GM12878 (cell line): Measurements from ENCODE around the gene PHF3. TPM values are rescaled to one million over a fixed set of nuclear protein-coding genes. Genes with fewer than 3 reads are reported as not detected.

Source experiments
- ATAC-seq: fragments of 200-7000 bp; cut with Tn5 transposase; 3 replicates; pipeline ENCODE4 v1.9.1; 2020; ENCODE audit warnings: mild to moderate bottlenecking, moderate library complexity
- BruUV-seq: library from RNA; stranded (reverse); fragments of 400-500 nt; replicated peaks from 2 replicates; lab custom pipeline; 2021; lab: Mats Ljungman, UMichigan
- CTCF ChIA-PET: fragments of 300-600 bp; sonication (Branson Sonifier 250); formaldehyde crosslinking; extraction: SDS; loops from one replicate; lab custom pipeline; 2021; ENCODE audit warnings: inconsistent platforms; lab: Yijun Ruan, JAX
- POLR2A ChIA-PET: fragments of 350-600 bp; formaldehyde crosslinking; extraction: SDS; loops from one replicate; lab custom pipeline; 2021; ENCODE audit warnings: inconsistent platforms; lab: Charles Lee
- RAD21 ChIA-PET: fragments of 300-600 bp; sonication (Branson Sonifier 250); formaldehyde crosslinking; loops from one replicate; lab custom pipeline; 2023; ENCODE audit warnings: antibody characterized with exemption; ENCODE audit not compliant: unreplicated experiment; lab: Charles Lee
- SMC1A ChIA-PET: fragments of 300-600 bp; sonication (Branson Sonifier 250); formaldehyde crosslinking; loops from one replicate; lab custom pipeline; 2023; ENCODE audit not compliant: unreplicated experiment, uncharacterized antibody; lab: Charles Lee
- DNase-seq: peaks from one replicate; pipeline ENCODE4 v3.0.0-alpha.2; 2011; ENCODE audit warnings: low read depth, low spot score
- FAIRE-seq: peaks from 3 replicates; lab custom pipeline; 2011; peaks lifted over from hg19 to GRCh38; lab: Jason Lieb, UNC
- H2AFZ ChIP-seq: 2 replicates; pipeline ENCODE4 v1.6.0; 2011; ENCODE audit warnings: low read depth, low read length, control low read depth; ENCODE audit not compliant: control insufficient read depth
- H3K27ac ChIP-seq: 2 replicates; pipeline ENCODE4 v1.5.1; 2011; ENCODE audit warnings: control low read depth; ENCODE audit not compliant: control insufficient read depth, insufficient read depth
- H3K27me3 ChIP-seq, 2 experiments: replicated peaks in 1 of 2; 2 replicates each; pipeline versions ENCODE4 v1.6.0 to v1.6.1; 2011; ENCODE audit warnings: low read length in 1 of 2; ENCODE audit not compliant: control insufficient read depth in 2 of 2, insufficient read depth in 2 of 2
- H3K36me3 ChIP-seq, 2 experiments: 2 replicates each; pipeline ENCODE4 v1.5.1; 2011; ENCODE audit warnings: low read length in 1 of 2; ENCODE audit not compliant: control insufficient read depth in 2 of 2, insufficient read depth in 2 of 2
- H3K4me1 ChIP-seq: 2 replicates; pipeline ENCODE4 v1.6.1; 2011; ENCODE audit warnings: mild to moderate bottlenecking, low read length, moderate library complexity, mixed read lengths; ENCODE audit not compliant: control insufficient read depth, insufficient read depth
- H3K4me2 ChIP-seq: 2 replicates; pipeline ENCODE4 v1.6.0; 2011; ENCODE audit warnings: control low read depth; ENCODE audit not compliant: control insufficient read depth, insufficient read depth
- H3K4me3 ChIP-seq: fragments of 200-600 bp; sonication (generic); 2 replicates; pipeline ENCODE4 v1.5.1; 2016
- H3K79me2 ChIP-seq: 2 replicates; pipeline ENCODE4 v1.6.0; 2011; ENCODE audit warnings: low read length; ENCODE audit not compliant: control insufficient read depth, insufficient read depth
- H3K9ac ChIP-seq: 2 replicates; pipeline ENCODE4 v1.8.0; 2011; ENCODE audit warnings: low read length, control low read depth, mixed read lengths; ENCODE audit not compliant: control insufficient read depth, insufficient read depth
- H3K9me3 ChIP-seq: replicated peaks from 3 replicates; pipeline ENCODE4 v1.5.1; 2011; ENCODE audit warnings: mild to moderate bottlenecking, low read length; ENCODE audit not compliant: control insufficient read depth, insufficient read depth
- H4K20me1 ChIP-seq: 2 replicates; pipeline ENCODE4 v1.6.0; 2011; ENCODE audit not compliant: control insufficient read depth, insufficient read depth
- BCL11A ChIP-seq: IDR thresholded peaks from 2 replicates; pipeline ENCODE4 v1.6.1; 2011; ENCODE audit warnings: low read depth, low read length
- EGR1 ChIP-seq, 2 experiments: IDR thresholded peaks; 1 replicate in 1 of 2; 2 replicates in 1 of 2; pipeline ENCODE4 v1.6.1; 2011 to 2012; ENCODE audit warnings: low read depth in 2 of 2, low read length in 2 of 2, borderline replicate concordance in 1 of 2, mild to moderate bottlenecking in 1 of 2, moderate library complexity in 1 of 2
- JUNB ChIP-seq: IDR thresholded peaks from 2 replicates; pipeline ENCODE4 v1.6.1; 2016; ENCODE audit warnings: antibody characterized with exemption, mild to moderate bottlenecking
- KAT2A ChIP-seq: conservative IDR thresholded peaks from 2 replicates; pipeline ENCODE4 v1.6.1; 2011; ENCODE audit warnings: low read depth, low read length; ENCODE audit not compliant: control insufficient read depth
- MYC ChIP-seq: IDR thresholded peaks from 2 replicates; pipeline ENCODE4 v1.6.1; 2011; ENCODE audit warnings: mild to moderate bottlenecking, low read length, moderate library complexity, inconsistent platforms; ENCODE audit not compliant: insufficient read depth, insufficient replicate concordance, insufficient read length, severe bottlenecking
- NFXL1 ChIP-seq: fragments of 450-650 bp; IDR thresholded peaks from 2 replicates; pipeline ENCODE4 v1.6.1; 2017; ENCODE audit warnings: antibody characterized with exemption, mild to moderate bottlenecking, borderline replicate concordance
- NFYA ChIP-seq: IDR thresholded peaks from 2 replicates; pipeline ENCODE4 v1.6.1; 2011; ENCODE audit warnings: low read depth, mild to moderate bottlenecking, low read length, improper control_type of control experiment, borderline replicate concordance
- SIX5 ChIP-seq: IDR thresholded peaks from 2 replicates; pipeline ENCODE4 v1.6.1; 2011; ENCODE audit warnings: mild to moderate bottlenecking, low read depth, low read length, moderate library complexity; ENCODE audit not compliant: severe bottlenecking
- STAT1 ChIP-seq: fragments of 450-650 bp; conservative IDR thresholded peaks from 2 replicates; pipeline ENCODE4 v1.6.1; 2014; ENCODE audit warnings: antibody characterized with exemption, mild to moderate bottlenecking
- ZNF217 ChIP-seq: fragments of 450-650 bp; IDR thresholded peaks from 2 replicates; pipeline ENCODE4 v1.6.1; 2017; ENCODE audit warnings: antibody characterized with exemption, mild to moderate bottlenecking
- ZSCAN29 ChIP-seq: fragments of 450-650 bp; IDR thresholded peaks from 2 replicates; pipeline ENCODE4 v1.6.1; 2017; ENCODE audit warnings: mild to moderate bottlenecking, moderate library complexity
- WGBS: methylation state at CpG from one replicate; pipeline ENCODE4 v1.1.6; 2016; ENCODE audit warnings: low lambda C conversion rate; ENCODE audit not compliant: insufficient replicate concordance, insufficient coverage; ENCODE audit errors: missing lambda C conversion rate; 5-methylcytosine and 5-hydroxymethylcytosine counted together
- in situ Hi-C: fragments of 300-500 bp; cut with MboI; formaldehyde crosslinking; loops from 9 replicates; pipeline ENCODE4 v1.14.3; 2018; ENCODE audit warnings: mixed read lengths
- intact Hi-C: fragments of 100-400 bp; cut with micrococcal nuclease; formaldehyde crosslinking; loops from one replicate; pipeline ENCODE4 v1.14.2; 2022; ENCODE audit not compliant: unreplicated experiment
- polyA plus RNA-seq, 11 experiments: library from polyadenylated mRNA; depleted of rRNA in 4 of 11; unstranded in 6 of 11; stranded (reverse) in 5 of 11; fragments of >200 nt; fragmentation: Nextera tagmentation in 4 of 11; fragmentation: Illumina TruSeq in 1 of 11; extraction: Ambion mirVana in 4 of 11; extraction: Trizol in 1 of 11; gene quantifications; 1 replicate in 1 of 11; 2 replicates in 10 of 11; pipeline versions ENCODE4 v1.2.1 to v1.2.3, GENCODE V29; 2011 to 2016; ENCODE audit warnings: inconsistent platforms in 2 of 11, missing spikeins in 2 of 11, low read depth in 1 of 11
- total RNA-seq, 4 experiments: library from RNA; depleted of rRNA in 3 of 4; stranded (reverse); fragments of >200 nt in 3 of 4; fragmentation: Illumina TruSeq in 1 of 4; extraction: Trizol in 1 of 4; gene quantifications; 2 replicates each; pipeline versions ENCODE4 v1.2.1 to v1.2.3, GENCODE V29; 2013 to 2021
- TF ChIP-seq, protein P1 (sequence below): fragments of 450-650 bp; conservative IDR thresholded peaks from 2 replicates; pipeline ENCODE4 v1.6.1; 2017; ENCODE audit warnings: mild to moderate bottlenecking, moderate library complexity
- TF ChIP-seq, protein P2 (sequence below): fragments of 450-650 bp; IDR thresholded peaks from 2 replicates; pipeline ENCODE4 v1.6.1; 2017; ENCODE audit warnings: borderline replicate concordance

The PHF3 gene
- total and polyA plus RNA-seq, 10 of the 15 experiments (the other 5 are each of a cell fraction or from before 2014, with no cell fraction given) = 8.3 to 61.5 (median 26.6) TPM

DNA sequence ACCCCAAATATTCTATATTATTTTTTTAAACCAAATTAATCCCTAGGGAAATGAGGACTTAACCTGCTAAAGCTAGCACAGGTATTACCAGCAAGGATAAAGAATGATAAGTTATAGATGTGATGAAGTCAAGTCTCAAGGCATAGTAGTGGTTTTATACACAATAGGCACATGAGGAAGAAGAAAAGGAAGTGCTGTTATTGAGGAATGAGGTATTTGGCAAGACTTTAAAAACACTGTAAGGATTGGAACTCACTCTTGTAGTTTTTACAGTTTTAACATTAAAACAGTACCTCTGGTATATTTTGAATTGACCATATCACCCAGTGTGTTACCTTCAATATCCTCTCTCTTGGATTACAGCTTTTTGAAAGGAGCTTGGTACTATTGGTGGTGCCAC lies 54.6 kb downstream of the PHF3 start (continued):
- TF ChIP-seq ZNF217 (no peak), STAT1 (no peak), BCL11A (no peak)

DNA sequence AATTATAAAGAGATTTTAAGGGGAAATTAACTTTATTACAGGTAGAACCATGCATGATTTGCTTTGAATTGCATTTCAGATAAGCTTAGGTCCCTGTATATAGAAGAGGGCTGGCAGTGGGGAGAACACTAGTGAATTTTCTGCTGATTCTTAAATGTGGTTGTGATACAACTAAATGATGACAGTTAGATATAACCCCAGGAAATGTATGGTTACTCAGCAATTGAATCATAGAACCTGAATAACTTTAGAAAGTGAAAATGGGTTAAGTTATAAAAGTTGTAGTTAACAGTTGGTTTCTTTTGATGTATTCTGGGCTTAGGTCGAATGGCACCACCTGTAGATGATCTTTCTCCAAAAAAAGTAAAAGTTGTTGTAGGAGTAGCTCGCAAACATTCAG lies 70.1 kb downstream of the PHF3 start:
- TF ChIP-seq NFYA = no peak
- TF ChIP-seq SIX5 = no peak
- no peak for TF ChIP-seq ZSCAN29
- no peak for TF ChIP-seq EGR1 (IDR thresholded peaks at IDR 0.05; ENCODE audit: borderline replicate concordance in 1 of 2, low read depth in 2 of 2, low read length in 2 of 2)
- TF ChIP-seq, protein P1, sequence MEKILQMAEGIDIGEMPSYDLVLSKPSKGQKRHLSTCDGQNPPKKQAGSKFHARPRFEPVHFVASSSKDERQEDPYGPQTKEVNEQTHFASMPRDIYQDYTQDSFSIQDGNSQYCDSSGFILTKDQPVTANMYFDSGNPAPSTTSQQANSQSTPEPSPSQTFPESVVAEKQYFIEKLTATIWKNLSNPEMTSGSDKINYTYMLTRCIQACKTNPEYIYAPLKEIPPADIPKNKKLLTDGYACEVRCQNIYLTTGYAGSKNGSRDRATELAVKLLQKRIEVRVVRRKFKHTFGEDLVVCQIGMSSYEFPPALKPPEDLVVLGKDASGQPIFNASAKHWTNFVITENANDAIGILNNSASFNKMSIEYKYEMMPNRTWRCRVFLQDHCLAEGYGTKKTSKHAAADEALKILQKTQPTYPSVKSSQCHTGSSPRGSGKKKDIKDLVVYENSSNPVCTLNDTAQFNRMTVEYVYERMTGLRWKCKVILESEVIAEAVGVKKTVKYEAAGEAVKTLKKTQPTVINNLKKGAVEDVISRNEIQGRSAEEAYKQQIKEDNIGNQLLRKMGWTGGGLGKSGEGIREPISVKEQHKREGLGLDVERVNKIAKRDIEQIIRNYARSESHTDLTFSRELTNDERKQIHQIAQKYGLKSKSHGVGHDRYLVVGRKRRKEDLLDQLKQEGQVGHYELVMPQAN = no peak
- no peak for TF ChIP-seq JUNB
- TF ChIP-seq, protein P2, sequence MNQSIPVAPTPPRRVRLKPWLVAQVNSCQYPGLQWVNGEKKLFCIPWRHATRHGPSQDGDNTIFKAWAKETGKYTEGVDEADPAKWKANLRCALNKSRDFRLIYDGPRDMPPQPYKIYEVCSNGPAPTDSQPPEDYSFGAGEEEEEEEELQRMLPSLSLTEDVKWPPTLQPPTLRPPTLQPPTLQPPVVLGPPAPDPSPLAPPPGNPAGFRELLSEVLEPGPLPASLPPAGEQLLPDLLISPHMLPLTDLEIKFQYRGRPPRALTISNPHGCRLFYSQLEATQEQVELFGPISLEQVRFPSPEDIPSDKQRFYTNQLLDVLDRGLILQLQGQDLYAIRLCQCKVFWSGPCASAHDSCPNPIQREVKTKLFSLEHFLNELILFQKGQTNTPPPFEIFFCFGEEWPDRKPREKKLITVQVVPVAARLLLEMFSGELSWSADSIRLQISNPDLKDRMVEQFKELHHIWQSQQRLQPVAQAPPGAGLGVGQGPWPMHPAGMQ = no peak
- TF ChIP-seq KAT2A = no peak
- TF ChIP-seq MYC = no peak
- TF ChIP-seq NFXL1 = no peak
- intact Hi-C loops = no loop called here
- Histone ChIP-seq H3K4me1 (no peaks in the 10 kb centered on the region), H3K4me3 (no peak overlapping the region), H3K27ac (no peak overlapping the region), H3K79me2 (no peaks in the 10 kb centered on the region), H2AFZ (no peak overlapping the region), H3K4me2 (no peak overlapping the region), H4K20me1 (no peaks in the 10 kb centered on the region), H3K9me3 (no peaks in the 10 kb centered on the region), H3K27me3 (no peaks in the 10 kb centered on the region), H3K36me3 (peaks cover 3 to 20% of the 10 kb centered on the region in 2 experiments), H3K9ac (no peak overlapping the region)
- ATAC-seq (no peak), DNase-seq (no peak), FAIRE-seq (no peak)
- in situ Hi-C loops = no loop called here
- 62% methylated on average over 2 of the region's 2 CpGs for WGBS
- no TSS peak for BruUV-seq
- ChIA-PET CTCF (interaction anchor here (1.2 to 1.4 kb wide), 2 partner anchors 20 to 107 kb away, joined by 3 to 5 read pairs; no protein-coding TSS in a partner anchor), POLR2A (no interaction called here), SMC1A (interaction anchor here (0.6 to 1.6 kb wide), 3 partner anchors 9 to 58 kb away, joined by 3 to 6 read pairs (median 3); no protein-coding TSS in a partner anchor), RAD21 (interaction anchor here (1.1 to 1.7 kb wide), 3 partner anchors 14 to 352 kb away, joined by 3 to 4 read pairs (median 3); no protein-coding TSS in a partner anchor)
